ENCODE measurements around the gene KRTAP10-6. TPM values are rescaled to one million over a fixed set of nuclear protein-coding genes. Genes with fewer than 3 reads are reported as not detected.
"Not testable (repeated sequence)": the region's sequence is repeated elsewhere in the genome, so short reads cannot be mapped to it uniquely, and the experiment has no call there.

Gene KRTAP10-6, protein sequence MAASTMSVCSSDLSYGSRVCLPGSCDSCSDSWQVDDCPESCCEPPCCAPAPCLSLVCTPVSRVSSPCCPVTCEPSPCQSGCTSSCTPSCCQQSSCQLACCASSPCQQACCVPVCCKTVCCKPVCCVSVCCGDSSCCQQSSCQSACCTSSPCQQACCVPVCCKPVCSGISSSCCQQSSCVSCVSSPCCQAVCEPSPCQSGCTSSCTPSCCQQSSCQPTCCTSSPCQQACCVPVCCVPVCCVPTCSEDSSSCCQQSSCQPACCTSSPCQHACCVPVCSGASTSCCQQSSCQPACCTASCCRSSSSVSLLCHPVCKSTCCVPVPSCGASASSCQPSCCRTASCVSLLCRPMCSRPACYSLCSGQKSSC
- not detected for total RNA-seq
- long read RNA-seq, donor 1, result 0 reads
- long read RNA-seq, donor 2, result 0 reads

DNA sequence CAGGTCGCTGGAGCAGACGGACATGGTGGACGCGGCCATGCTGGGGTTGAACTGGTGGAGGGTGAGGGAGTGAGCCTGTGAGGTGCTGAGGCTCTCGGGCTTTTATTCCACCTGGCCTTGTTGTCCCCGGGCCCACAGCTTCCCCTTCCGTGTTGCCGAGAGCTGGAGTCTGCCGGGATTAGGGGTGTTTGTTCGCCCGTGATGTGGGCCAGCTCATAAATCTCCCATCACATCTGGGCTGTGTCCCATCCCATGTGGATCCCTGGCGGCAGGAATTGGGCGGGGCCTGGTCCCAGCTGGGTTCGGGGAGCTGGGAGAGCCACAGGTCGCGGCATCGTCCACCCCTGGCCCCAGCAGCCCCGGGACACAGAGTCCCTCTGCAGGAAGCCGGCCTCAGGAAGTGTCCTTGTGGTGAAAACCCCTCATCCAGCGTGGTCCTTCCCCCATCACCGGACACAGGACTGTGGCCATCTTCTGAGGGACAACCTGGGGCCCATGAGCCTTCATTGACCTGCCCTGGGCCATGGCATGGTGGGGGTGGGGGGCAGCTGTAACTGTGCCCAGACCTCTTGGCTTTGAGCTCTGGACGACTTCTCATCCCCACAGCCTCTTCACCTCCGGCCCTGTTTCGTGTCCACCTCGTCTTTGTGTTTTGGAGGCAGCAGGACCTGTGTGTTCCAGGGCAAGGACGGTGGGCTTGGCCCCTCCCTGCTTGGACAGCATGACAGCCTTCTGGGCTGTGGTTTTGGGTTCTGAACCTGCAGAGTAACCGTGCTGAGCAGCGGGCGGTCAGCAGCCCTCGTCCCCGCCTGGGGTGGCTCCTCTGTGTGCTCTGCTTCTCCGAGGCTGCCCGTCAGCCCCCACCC, at the start of gene KRTAP10-6:
Gene KRTAP10-6 (minus strand): TSS at position 60 of the 866 bp plus-strand sequence. CDS start 21 bp downstream, at position 39.
- intact Hi-C loops (cut with DNase I, micrococcal nuclease), result no loop called here
- Histone ChIP-seq H3K9me3 (no peaks in the 10 kb centered on the region), H3K36me3 (ENCODE audit: low read depth) (no peaks in the 10 kb centered on the region), H3K4me1 (ENCODE audit: low read depth) (no peaks in the 10 kb centered on the region), H3K4me3 (no peak within 1 kb of the TSS)
- ATAC-seq, result no peak
- no peak for DNase-seq
- TF ChIP-seq, protein P1, sequence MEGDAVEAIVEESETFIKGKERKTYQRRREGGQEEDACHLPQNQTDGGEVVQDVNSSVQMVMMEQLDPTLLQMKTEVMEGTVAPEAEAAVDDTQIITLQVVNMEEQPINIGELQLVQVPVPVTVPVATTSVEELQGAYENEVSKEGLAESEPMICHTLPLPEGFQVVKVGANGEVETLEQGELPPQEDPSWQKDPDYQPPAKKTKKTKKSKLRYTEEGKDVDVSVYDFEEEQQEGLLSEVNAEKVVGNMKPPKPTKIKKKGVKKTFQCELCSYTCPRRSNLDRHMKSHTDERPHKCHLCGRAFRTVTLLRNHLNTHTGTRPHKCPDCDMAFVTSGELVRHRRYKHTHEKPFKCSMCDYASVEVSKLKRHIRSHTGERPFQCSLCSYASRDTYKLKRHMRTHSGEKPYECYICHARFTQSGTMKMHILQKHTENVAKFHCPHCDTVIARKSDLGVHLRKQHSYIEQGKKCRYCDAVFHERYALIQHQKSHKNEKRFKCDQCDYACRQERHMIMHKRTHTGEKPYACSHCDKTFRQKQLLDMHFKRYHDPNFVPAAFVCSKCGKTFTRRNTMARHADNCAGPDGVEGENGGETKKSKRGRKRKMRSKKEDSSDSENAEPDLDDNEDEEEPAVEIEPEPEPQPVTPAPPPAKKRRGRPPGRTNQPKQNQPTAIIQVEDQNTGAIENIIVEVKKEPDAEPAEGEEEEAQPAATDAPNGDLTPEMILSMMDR (IDR thresholded peaks at IDR 0.05), result no peak

DNA sequence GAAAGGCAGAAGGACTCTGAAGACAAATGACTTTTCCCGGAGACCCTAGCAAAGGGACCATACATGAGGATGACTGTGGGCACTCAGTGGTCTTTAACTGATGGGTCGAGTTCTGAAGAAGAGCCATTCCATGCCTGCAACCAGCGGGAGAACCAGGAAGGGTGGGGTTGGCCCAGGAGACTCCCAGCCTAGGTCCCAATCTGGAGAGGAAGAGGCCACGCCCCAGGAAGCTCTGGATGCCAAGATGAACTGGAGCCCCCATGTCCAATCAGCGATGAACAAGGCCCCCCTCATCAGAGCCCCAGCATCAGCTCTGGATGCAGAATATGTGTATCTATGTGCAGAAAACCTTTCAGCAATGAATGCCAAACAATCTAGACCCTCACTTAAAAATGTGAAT, 48.5 kb upstream of the KRTAP10-6 start:
- H3K4me1 ChIP-seq (ENCODE audit: low read depth), result no peaks in the 10 kb centered on the region
- TF ChIP-seq, protein P1 (IDR thresholded peaks at IDR 0.05), result no peak
- DNase-seq, result no peak

DNA sequence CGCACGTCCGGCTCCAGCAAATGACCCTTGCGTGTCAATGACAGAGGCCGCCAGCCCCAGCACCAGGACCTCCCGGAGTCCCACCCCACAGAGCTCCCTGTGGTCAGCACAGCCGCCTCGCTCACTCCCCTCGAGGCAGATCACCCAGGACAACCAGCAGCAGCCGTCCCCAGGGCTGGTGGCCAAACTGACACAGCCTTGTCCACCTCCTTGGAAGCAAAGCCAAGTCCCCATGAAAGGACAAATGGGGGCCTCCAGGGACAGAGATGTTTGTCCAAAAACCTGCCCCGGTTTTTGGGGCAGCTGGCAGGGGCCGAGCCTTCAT, 47.0 kb upstream of the KRTAP10-6 start:
- Histone ChIP-seq H3K36me3 (ENCODE audit: low read depth) (no peaks in the 10 kb centered on the region), H3K4me1 (ENCODE audit: low read depth) (no peaks in the 10 kb centered on the region), H3K4me3 (no peak overlapping the region), H3K9me3 (no peaks in the 10 kb centered on the region)
- no peak for DNase-seq
- intact Hi-C loops (cut with DNase I, micrococcal nuclease), result no loop called here
- TF ChIP-seq, protein P1 (IDR thresholded peaks at IDR 0.05), result no peak
- ATAC-seq, result no peak

More for the DNA sequence above, 48.5 kb upstream of the KRTAP10-6 start:
- Histone ChIP-seq H3K4me3 (no peak overlapping the region), H3K9me3 (peaks cover 3% of the 10 kb centered on the region), H3K36me3 (ENCODE audit: low read depth) (no peaks in the 10 kb centered on the region)
- intact Hi-C loops (cut with DNase I, micrococcal nuclease), result no loop called here
- no peak for ATAC-seq

DNA sequence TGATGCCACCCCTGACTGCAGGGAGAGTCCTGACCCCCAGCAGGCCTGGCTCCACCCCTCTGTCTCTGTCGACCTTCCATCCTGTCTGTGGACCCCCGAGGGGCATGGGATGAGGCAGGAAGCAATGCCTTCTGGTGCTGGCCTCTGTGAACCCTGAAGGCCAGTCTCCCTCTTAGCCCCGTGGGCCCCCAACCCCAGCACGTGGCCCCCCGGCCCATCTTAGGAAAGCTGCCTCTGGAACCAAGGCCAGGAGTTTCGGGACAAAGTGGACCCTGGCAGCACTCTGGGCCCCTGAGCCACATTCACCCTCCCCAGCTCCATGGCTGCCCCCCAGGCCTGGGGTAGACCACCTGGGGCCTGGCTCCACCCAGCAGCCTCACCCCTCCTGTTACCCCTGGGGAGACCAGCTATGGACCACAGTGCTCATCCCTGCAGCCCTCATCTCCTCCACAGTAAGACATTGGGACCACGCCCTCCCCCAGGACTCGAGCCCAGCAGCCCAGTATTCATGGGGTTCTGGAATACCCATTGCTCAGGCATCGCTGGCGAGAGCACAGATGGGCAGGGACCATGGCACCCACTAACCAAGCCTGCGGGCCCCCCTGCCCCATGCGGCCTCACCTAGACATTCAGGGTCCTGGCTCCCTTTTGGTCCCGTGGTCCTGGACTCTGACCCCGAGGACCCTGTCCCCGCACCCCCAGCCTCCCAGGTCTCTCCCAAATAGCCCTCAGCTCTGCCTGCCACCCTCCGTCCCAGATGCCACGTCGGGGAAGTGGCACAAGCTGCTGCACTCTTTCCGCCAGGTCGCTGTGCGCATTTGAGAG, 46.4 kb upstream of the KRTAP10-6 start:
- ATAC-seq, result not testable (repeated sequence)

DNA sequence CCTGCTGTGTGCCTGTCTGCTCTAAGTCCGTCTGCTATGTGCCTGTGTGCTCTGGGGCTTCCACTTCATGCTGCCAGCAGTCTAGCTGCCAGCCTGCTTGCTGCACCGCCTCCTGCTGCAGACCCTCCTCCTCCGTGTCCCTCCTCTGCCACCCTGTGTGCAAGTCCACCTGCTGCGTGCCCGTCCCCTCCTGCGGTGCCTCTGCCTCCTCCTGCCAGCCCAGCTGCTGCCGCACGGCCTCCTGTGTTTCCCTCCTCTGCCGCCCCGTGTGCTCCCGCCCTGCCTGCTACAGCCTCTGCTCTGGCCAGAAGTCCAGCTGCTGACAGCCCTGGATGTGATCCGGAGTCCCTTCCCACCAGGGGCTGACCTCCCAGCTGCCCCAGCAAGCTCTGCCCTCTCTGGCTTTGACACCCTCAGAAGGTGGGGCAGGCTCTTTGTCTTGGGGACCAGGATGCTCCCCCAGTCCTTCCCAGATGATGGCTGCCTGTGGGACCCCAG, 45.6 kb upstream of the KRTAP10-6 start:
- not testable (repeated sequence) for DNase-seq, ATAC-seq

More for the DNA sequence above, 46.4 kb upstream of the KRTAP10-6 start:
- H3K4me1 ChIP-seq (ENCODE audit: low read depth); H3K4me3 ChIP-seq; H3K9me3 ChIP-seq; H3K36me3 ChIP-seq (ENCODE audit: low read depth); intact Hi-C loops (cut with DNase I, micrococcal nuclease); DNase-seq: not testable (repeated sequence)

More for the DNA sequence above, 45.6 kb upstream of the KRTAP10-6 start:
- H3K36me3 ChIP-seq (ENCODE audit: low read depth); intact Hi-C loops (cut with DNase I, micrococcal nuclease); H3K9me3 ChIP-seq; H3K4me1 ChIP-seq (ENCODE audit: low read depth); H3K4me3 ChIP-seq: not testable (repeated sequence)

Data from mucosa of descending colon (tissue), 3 donors.